Fibroblast of lung (primary cell): ENCODE data around the gene CEP78. TPM values are rescaled to one million over a fixed set of nuclear protein-coding genes. Genes with fewer than 3 reads are reported as not detected.

Experiments
- DNase-seq, 2 donors: peaks; one replicate each; pipeline versions ENCODE4 v3.0.0 to v3.0.0-alpha.2; 2010; ENCODE audit warnings: low read depth in 2 of 2
- H2AFZ ChIP-seq: 2 replicates; pipeline ENCODE4 v1.5.1; 2012; ENCODE audit warnings: low read length, control low read depth, inconsistent platforms
- H3K27ac ChIP-seq: 2 replicates; pipeline ENCODE4 v1.5.1; 2011; ENCODE audit warnings: low read length, control low read depth; ENCODE audit not compliant: insufficient read depth
- H3K27me3 ChIP-seq: 2 replicates; pipeline ENCODE4 v1.5.1; 2011; ENCODE audit warnings: mild to moderate bottlenecking, low read length; ENCODE audit not compliant: control insufficient read depth, insufficient read depth
- H3K36me3 ChIP-seq: 2 replicates; pipeline ENCODE4 v1.5.1; 2011; ENCODE audit warnings: low read length; ENCODE audit not compliant: control insufficient read depth, insufficient read depth
- H3K4me1 ChIP-seq: 2 replicates; pipeline ENCODE4 v1.5.1; 2011; ENCODE audit warnings: low read length; ENCODE audit not compliant: control insufficient read depth, insufficient read depth; ENCODE audit errors: extremely low read depth
- H3K4me2 ChIP-seq: 2 replicates; pipeline ENCODE4 v1.5.1; 2011; ENCODE audit warnings: low read length, control low read depth; ENCODE audit not compliant: insufficient read depth; ENCODE audit errors: extremely low read depth
- H3K4me3 ChIP-seq, 4 experiments: fragments of 200-600 bp in 1 of 4; sonication (generic) in 1 of 4; replicated peaks in 1 of 4; 2 replicates each; pipeline ENCODE4 v1.5.1; 2011 to 2016; ENCODE audit warnings: low read length in 4 of 4, low read depth in 3 of 4, mild to moderate bottlenecking in 3 of 4, control low read depth in 2 of 4, inconsistent platforms in 1 of 4, mixed read lengths in 1 of 4; ENCODE audit not compliant: insufficient read depth in 1 of 4; ENCODE audit errors: control extremely low read depth in 1 of 4
- H3K79me2 ChIP-seq: 2 replicates; pipeline ENCODE4 v1.5.1; 2012; ENCODE audit warnings: mild to moderate bottlenecking, low read length, inconsistent platforms; ENCODE audit not compliant: control insufficient read depth, insufficient read depth
- H3K9ac ChIP-seq: 2 replicates; pipeline ENCODE4 v1.5.1; 2011; ENCODE audit warnings: mild to moderate bottlenecking, low read length, control low read depth; ENCODE audit not compliant: insufficient read depth
- H3K9me3 ChIP-seq: 2 replicates; pipeline ENCODE4 v1.5.1; 2012; ENCODE audit warnings: low read depth, low read length; ENCODE audit not compliant: control insufficient read depth, insufficient read depth
- H4K20me1 ChIP-seq: 2 replicates; pipeline ENCODE4 v1.5.1; 2011; ENCODE audit warnings: low read length; ENCODE audit not compliant: control insufficient read depth, insufficient read depth; ENCODE audit errors: extremely low read depth
- EZH2 ChIP-seq: IDR thresholded peaks from 2 replicates; pipeline ENCODE4 v1.5.1; 2012; ENCODE audit warnings: low read length, control low read depth, mild to moderate bottlenecking; ENCODE audit errors: missing control alignments
- polyA plus RNA-seq, 2 donors: library from polyadenylated mRNA; depleted of rRNA in 1 of 2; stranded (reverse) in 1 of 2; unstranded in 1 of 2; fragments of >200 nt; gene quantifications; 2 replicates each; pipeline ENCODE4 v1.2.1, GENCODE V29; 2011 to 2012; ENCODE audit warnings: missing spikeins in 1 of 2
- total RNA-seq: library from RNA; depleted of rRNA; stranded (reverse); fragments of >200 nt; gene quantifications from 2 replicates; pipeline ENCODE4 v1.2.1, GENCODE V29; 2014
- TF ChIP-seq, protein P1 (sequence below), 2 donors: IDR thresholded peaks in 1 of 2; conservative IDR thresholded peaks in 1 of 2; 1 replicate in 1 of 2; 2 replicates in 1 of 2; pipeline ENCODE4 v1.5.1; 2011 to 2012; ENCODE audit warnings: low read length in 2 of 2, control low read depth in 1 of 2, inconsistent platforms in 1 of 2, low read depth in 1 of 2, mild to moderate bottlenecking in 1 of 2

CEP78 gene
- total and polyA plus RNA-seq, 2 donors (not counting 1 experiment from before 2014, with no cell fraction given) = 8.9 to 10.4 TPM

DNA sequence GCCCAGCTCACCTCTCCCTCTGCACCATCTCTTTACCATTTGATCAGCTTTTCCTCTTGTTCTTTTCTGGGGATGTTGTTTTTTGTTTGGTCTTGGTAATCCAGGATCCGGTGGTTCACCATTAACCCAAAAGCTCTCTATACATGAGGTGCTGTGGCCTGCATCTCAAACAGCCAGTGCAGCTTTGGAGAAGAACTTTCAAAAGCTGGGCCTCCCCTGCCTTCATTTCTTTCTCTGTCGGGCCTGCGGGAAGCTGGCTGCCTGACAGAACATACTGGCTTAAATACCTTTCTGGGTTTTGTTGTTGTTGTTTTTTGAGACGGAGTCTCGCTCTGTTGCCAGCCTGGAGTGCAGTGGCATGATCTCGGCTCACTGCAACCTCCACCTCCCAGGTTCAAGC lies 73.2 kb downstream of the CEP78 start:
- Histone ChIP-seq H3K9ac (no peak overlapping the region), H3K27ac (no peak overlapping the region), H2AFZ (no peak overlapping the region), H4K20me1 (no peaks in the 10 kb centered on the region), H3K4me2 (no peak overlapping the region), H3K9me3 (no peaks in the 10 kb centered on the region), H3K79me2 (no peaks in the 10 kb centered on the region), H3K27me3 (no peaks in the 10 kb centered on the region), H3K36me3 (no peaks in the 10 kb centered on the region), H3K4me1 (no peaks in the 10 kb centered on the region), H3K4me3 (no peak overlapping the region)
- TF ChIP-seq EZH2 = no peak
- TF ChIP-seq, protein P1, sequence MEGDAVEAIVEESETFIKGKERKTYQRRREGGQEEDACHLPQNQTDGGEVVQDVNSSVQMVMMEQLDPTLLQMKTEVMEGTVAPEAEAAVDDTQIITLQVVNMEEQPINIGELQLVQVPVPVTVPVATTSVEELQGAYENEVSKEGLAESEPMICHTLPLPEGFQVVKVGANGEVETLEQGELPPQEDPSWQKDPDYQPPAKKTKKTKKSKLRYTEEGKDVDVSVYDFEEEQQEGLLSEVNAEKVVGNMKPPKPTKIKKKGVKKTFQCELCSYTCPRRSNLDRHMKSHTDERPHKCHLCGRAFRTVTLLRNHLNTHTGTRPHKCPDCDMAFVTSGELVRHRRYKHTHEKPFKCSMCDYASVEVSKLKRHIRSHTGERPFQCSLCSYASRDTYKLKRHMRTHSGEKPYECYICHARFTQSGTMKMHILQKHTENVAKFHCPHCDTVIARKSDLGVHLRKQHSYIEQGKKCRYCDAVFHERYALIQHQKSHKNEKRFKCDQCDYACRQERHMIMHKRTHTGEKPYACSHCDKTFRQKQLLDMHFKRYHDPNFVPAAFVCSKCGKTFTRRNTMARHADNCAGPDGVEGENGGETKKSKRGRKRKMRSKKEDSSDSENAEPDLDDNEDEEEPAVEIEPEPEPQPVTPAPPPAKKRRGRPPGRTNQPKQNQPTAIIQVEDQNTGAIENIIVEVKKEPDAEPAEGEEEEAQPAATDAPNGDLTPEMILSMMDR (conservative IDR thresholded peaks at IDR 0.05 in 1 of 2, IDR thresholded peaks at IDR 0.05 in 1 of 2; ENCODE audit: low read depth in 1 of 2, low read length in 2 of 2) = no peak
- DNase-seq = no peak

DNA sequence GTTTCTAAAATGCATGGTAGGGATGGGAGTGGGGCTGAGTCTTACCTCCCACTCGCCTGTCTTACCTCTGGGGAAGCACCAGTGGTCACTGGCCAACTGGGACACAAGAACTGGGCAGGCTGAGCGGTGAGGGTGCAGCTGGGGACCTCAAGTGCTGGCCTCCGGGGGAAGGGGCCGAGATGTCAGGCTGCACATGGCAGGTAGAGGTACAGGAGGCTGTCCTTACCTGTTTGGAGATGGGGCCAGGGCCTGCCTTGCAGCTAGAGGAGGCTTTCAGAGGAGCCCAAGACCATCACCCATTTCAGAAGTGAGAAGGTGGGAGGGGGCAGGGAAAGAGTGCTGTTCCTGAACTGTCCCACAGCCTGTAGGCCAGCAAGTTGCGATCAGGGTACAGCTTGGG lies 75.2 kb downstream of the CEP78 start:
- TF ChIP-seq, protein P1 (conservative IDR thresholded peaks at IDR 0.05 in 1 of 2, IDR thresholded peaks at IDR 0.05 in 1 of 2; ENCODE audit: low read depth in 1 of 2, low read length in 2 of 2) = no peak
- no peak for TF ChIP-seq EZH2
- no peak overlapping the region for H3K27ac ChIP-seq
- H3K4me1 ChIP-seq = no peaks in the 10 kb centered on the region
- H3K4me3 ChIP-seq = no peak overlapping the region
- no peak overlapping the region for H2AFZ ChIP-seq
- no peaks in the 10 kb centered on the region for H3K79me2 ChIP-seq
- no peak for DNase-seq
- H3K9ac ChIP-seq = no peak overlapping the region
- H3K27me3 ChIP-seq = no peaks in the 10 kb centered on the region
- H3K4me2 ChIP-seq = no peak overlapping the region
- H3K36me3 ChIP-seq = no peaks in the 10 kb centered on the region
- H3K9me3 ChIP-seq = no peaks in the 10 kb centered on the region
- no peaks in the 10 kb centered on the region for H4K20me1 ChIP-seq

DNA sequence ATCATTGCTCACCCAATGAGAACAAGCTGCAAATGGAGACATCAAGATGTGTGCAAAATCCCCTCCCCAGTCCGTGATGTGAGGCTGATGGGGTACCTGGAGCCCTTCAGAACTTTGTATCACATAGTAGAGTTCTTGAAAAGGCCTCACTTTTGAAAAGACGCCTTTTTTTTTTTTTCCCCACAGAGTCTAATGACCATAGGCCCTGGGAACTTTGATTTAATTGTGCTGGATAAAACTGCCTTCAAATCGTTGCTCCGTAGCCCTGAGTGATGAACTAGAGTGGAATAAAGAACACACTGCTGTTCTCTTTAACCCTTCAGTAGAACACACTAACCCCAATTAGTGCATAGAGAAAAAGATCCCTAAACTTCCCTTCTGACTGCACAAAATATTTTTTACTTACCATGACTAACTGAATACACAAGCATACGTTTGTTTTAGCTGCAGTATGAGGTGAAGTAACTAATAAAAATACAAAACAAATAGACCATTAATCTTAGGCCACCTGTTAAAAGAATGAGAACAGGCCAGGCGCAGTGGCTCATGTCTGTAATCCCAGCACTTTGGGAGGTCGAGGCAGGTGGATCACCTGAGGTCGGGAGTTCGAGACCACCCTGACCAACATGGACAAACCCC lies 76.1 kb downstream of the CEP78 start:
- no peak for DNase-seq
- H4K20me1 ChIP-seq = no peaks in the 10 kb centered on the region
- H3K9ac ChIP-seq = no peak overlapping the region
- no peak overlapping the region for H3K4me3 ChIP-seq
- no peaks in the 10 kb centered on the region for H3K4me1 ChIP-seq
- no peak overlapping the region for H3K27ac ChIP-seq
- H3K36me3 ChIP-seq = no peaks in the 10 kb centered on the region
- H3K79me2 ChIP-seq = no peaks in the 10 kb centered on the region
- H3K9me3 ChIP-seq = no peaks in the 10 kb centered on the region
- TF ChIP-seq, protein P1 (conservative IDR thresholded peaks at IDR 0.05 in 1 of 2, IDR thresholded peaks at IDR 0.05 in 1 of 2; ENCODE audit: low read depth in 1 of 2, low read length in 2 of 2) = no peak
- no peak for TF ChIP-seq EZH2
- H3K4me2 ChIP-seq = no peak overlapping the region
- H3K27me3 ChIP-seq = no peaks in the 10 kb centered on the region
- H2AFZ ChIP-seq = no peak overlapping the region
